ENCODE measurements around the gene ANKRD13C.
"Not testable (repeated sequence)": the region's sequence is repeated elsewhere in the genome, so short reads cannot be mapped to it uniquely, and the experiment has no call there.

ANKRD13C gene

DNA sequence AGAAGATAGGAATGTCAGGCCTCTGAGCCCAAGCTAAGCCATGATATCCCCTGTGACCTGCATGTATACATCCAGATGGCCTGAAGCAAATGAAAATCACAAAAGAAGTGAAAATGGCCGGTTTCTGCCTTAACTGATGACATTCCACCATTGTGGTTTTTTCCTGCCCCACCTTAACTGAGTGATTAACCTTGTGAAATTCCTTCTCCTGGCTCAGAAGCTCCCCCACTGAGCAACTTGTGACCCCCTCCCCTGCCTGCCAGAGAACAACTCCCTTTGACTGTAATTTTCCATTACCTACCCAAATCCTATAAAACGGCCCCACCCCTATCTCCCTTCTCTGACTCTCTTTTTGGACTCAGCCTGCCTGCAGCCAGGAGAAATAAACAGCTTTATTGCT, 19.1 kb upstream of the ANKRD13C start:
- not testable (repeated sequence) for DNase-seq; H3K4me3 Mint-ChIP-seq; ATAC-seq (replicated peaks); H3K9me3 Mint-ChIP-seq; H3K27me3 Mint-ChIP-seq; H3K4me1 Mint-ChIP-seq (ENCODE audit: low read depth in 2 of 2); H3K36me3 Mint-ChIP-seq (ENCODE audit: insufficient read depth); H3K27ac Mint-ChIP-seq

DNA sequence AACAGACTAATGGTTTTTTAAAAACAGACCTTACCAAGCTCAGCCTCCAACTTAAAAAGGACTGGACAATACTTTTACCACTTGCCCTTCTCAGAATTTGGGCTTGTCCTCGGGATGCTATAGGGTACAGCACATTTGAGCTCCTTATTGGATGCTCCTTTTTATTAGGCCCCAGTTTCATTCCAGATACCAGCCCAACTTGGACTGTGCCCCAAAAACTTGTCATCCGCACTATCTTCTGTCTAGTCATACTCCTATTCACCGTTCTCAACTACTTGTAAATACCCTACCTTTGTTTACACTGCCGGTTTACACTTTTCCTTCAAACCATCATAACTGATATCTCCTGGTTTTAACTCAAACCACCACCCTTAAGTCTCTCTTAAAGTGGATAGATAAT, 17.9 kb upstream of the ANKRD13C start:
- Mint-ChIP-seq H3K36me3 (ENCODE audit: insufficient read depth) (no peaks in the 10 kb centered on the region), H3K4me3 (no peak overlapping the region), H3K27me3 (no peaks in the 10 kb centered on the region), H3K4me1 (ENCODE audit: low read depth in 2 of 2) (no peaks in the 10 kb centered on the region), H3K27ac (no peak overlapping the region), H3K9me3 (no peaks in the 10 kb centered on the region)
- DNase-seq = no peak
- ATAC-seq (replicated peaks) = no peak

DNA sequence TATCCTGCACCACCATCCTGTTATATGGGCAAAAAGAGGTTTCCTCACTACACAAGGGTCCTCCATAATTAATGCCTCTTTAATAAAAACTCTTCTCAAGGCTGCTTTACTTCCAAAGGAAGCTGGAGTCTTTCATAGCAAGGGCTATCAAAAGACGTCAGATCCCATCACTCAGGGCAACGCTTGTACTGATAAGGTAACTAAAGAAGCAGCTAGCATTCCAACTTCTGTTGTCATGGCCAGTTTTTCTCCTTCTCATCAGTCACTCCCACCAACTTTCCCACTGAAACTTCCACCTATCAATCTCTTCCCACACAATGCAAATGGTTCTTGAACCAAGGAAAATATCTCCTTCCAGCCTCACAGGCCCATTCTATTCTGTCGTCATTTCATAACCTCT, 17.1 kb upstream of the ANKRD13C start:
- not testable (repeated sequence) for DNase-seq; H3K4me1 Mint-ChIP-seq (ENCODE audit: low read depth in 2 of 2); ATAC-seq (replicated peaks); H3K27me3 Mint-ChIP-seq; H3K36me3 Mint-ChIP-seq (ENCODE audit: insufficient read depth); H3K27ac Mint-ChIP-seq; H3K4me3 Mint-ChIP-seq; H3K9me3 Mint-ChIP-seq

DNA sequence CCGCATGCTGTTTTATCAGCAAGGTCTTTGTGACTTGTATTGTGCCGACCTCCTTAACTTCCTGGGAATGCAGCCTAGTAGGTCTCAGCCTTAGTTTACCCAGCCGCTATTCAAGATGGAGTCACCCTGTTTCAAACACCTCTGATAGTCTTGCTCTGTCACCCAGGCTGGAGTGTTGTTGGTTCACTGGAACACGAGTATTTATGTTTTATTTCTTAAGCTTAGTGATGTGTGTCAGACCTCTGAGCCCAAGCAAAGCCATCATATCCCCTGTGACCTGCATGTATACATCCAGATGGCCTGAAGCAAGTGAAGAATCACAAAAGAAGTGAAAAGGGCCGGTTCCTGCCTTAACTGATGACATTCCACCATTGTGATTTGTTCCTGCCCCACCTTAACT, 12.9 kb upstream of the ANKRD13C start:
- H3K4me1 Mint-ChIP-seq (ENCODE audit: low read depth in 2 of 2); H3K27me3 Mint-ChIP-seq; ATAC-seq (replicated peaks); H3K4me3 Mint-ChIP-seq; DNase-seq; H3K36me3 Mint-ChIP-seq (ENCODE audit: insufficient read depth); H3K9me3 Mint-ChIP-seq; H3K27ac Mint-ChIP-seq: not testable (repeated sequence)

DNA sequence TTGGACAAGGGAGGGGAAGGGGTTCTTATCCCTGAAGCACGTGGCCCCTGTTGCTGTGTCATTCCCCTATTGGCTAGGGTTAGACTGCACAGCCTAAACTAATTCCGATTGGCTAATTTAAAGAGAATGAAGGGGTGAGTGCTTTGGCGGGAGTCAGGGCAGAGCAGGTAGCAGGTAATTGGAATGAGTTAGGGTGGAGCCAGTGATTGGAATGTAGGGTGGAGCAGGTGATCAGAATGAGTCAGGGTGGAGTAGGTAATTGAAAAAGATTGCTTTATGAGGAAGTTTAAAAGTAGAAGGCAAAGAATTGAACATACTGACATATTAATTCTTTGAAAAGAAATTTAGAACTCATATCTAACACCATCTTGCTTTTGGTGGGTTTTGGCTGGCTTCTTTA, 12.5 kb upstream of the ANKRD13C start:
- not testable (repeated sequence) for DNase-seq

DNA sequence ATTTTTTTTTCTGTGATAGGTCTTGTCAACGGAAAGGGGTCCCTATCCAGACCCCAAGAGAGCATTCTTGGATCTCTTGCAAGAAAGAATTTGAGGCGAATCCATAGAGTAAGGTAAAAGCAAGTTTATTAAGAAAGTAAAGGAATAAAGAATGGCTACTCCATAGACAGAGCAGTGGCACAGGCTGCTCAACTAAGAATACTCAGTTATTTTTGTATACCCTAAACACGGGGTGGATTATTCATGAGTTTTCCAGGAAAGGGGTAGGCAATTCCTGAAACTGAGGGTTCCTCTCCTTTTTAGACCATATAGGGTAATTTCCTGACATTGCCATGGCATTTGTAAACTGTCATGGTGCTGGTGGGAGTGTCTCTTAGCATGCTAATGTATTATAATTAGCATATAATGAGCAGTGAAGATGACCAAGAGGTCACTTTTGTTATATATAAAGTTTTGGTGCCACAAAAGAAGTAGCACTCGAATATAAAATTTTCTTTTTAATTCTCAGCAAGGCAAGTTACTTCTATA, 12.0 kb upstream of the ANKRD13C start:
- H3K27ac Mint-ChIP-seq = peak overlapping the region; percentile 8 to 59
- not testable (repeated sequence) for ATAC-seq (replicated peaks); H3K4me3 Mint-ChIP-seq; H3K4me1 Mint-ChIP-seq (ENCODE audit: low read depth in 2 of 2); H3K9me3 Mint-ChIP-seq; DNase-seq; H3K27me3 Mint-ChIP-seq; H3K36me3 Mint-ChIP-seq (ENCODE audit: insufficient read depth)

More for the DNA sequence above, 12.5 kb upstream of the ANKRD13C start:
- H3K4me1 Mint-ChIP-seq (ENCODE audit: low read depth in 2 of 2); H3K4me3 Mint-ChIP-seq; H3K27me3 Mint-ChIP-seq; H3K36me3 Mint-ChIP-seq (ENCODE audit: insufficient read depth); H3K9me3 Mint-ChIP-seq; ATAC-seq (replicated peaks): not testable (repeated sequence)
- peak overlapping the region; percentile 8 to 59 for H3K27ac Mint-ChIP-seq

DNA sequence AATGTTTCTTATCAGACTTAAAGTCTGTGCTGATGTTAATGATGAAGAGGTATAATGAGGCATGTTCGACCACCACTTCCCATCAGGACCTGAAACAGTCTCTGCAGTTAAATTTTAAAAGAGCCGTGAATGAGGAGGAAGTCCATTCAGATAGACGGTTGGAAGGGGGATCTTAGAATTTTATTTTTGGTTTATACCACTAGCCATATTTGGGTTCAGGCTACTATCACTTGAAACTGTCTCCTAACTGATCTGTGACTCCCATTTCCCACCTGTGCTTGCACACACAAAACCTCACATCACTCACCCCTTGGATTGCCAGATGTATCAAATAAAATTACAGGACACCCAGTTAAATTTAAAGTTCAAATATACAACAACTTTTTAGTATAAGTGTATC, 9.9 kb upstream of the ANKRD13C start:
- DNase-seq = no peak

DNA sequence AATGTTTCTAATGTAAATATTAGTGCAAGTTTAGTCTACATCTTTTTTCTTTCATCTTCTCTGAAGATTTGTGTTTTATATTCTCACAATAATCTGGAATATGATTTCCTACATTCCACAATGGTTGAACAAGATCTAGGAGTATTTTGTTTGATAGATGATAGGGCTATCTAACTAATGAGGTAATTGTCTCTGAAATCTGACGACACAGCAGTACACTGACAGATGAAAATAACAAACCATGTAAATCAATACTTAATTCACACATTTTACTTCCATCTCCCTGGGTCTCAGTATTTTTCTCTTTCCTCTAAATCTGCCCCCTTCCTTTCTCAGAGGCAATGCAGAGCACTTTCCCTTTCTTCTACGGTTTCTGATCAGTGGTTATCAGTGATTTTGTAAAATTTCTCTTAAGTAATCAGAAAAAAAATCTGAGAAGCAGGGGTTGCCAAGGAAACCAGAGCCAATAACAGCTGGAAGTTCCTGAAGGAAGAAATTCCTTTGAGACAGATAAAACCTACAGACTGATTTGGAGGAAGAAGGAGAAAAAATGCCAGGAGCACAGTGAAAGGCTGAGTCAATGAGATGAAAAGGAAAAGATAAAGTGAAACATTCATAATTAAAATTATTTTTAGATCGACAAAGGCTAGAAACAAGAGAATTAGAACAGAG, 7.3 kb upstream of the ANKRD13C start:
- H3K9me3 Mint-ChIP-seq = no peaks in the 10 kb centered on the region
- DNase-seq (no peak), ATAC-seq (replicated peaks) (no peak)
- no peak overlapping the region for H3K27ac Mint-ChIP-seq
- H3K4me1 Mint-ChIP-seq (ENCODE audit: low read depth in 2 of 2) = peaks cover 1 to 2% of the 10 kb centered on the region in 2 donors
- H3K36me3 Mint-ChIP-seq (ENCODE audit: insufficient read depth) = peaks cover 7% of the 10 kb centered on the region
- no peak overlapping the region for H3K4me3 Mint-ChIP-seq
- H3K27me3 Mint-ChIP-seq = no peaks in the 10 kb centered on the region

More for the DNA sequence above, 9.9 kb upstream of the ANKRD13C start:
- Mint-ChIP-seq H3K9me3 (no peaks in the 10 kb centered on the region), H3K27ac (no peak overlapping the region), H3K4me1 (ENCODE audit: low read depth in 2 of 2) (peaks cover 3 to 5% of the 10 kb centered on the region in 2 donors), H3K36me3 (ENCODE audit: insufficient read depth) (peaks cover 4% of the 10 kb centered on the region), H3K4me3 (no peak overlapping the region), H3K27me3 (no peaks in the 10 kb centered on the region)
- ATAC-seq (replicated peaks) = no peak

DNA sequence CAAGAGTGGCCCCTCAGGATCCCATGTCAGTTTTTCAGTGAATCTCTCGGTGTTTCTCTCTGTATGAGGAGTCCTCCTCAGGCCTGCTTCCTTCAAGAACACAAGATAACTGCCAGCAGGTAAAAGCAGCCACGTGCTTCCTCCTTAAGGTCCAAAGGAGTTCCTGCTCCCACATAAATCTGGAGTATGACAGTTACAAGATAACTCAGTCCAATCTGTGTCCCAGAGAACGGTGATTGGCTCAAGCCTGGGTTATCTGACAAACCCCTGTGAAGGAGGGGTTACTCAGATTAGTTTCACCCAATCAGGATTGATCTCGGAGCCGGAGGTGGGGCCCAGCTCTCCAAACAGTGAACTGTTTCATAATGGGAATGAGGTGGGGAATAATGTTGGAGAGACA, 5.8 kb upstream of the ANKRD13C start:
- peaks cover 7% of the 10 kb centered on the region for H3K36me3 Mint-ChIP-seq (ENCODE audit: insufficient read depth)
- peaks cover 3 to 5% of the 10 kb centered on the region in 2 donors for H3K4me1 Mint-ChIP-seq (ENCODE audit: low read depth in 2 of 2)
- no peak overlapping the region for H3K4me3 Mint-ChIP-seq
- H3K27me3 Mint-ChIP-seq = no peaks in the 10 kb centered on the region
- H3K9me3 Mint-ChIP-seq = no peaks in the 10 kb centered on the region
- no peak for DNase-seq
- H3K27ac Mint-ChIP-seq = no peak overlapping the region
- no peak for ATAC-seq (replicated peaks)

DNA sequence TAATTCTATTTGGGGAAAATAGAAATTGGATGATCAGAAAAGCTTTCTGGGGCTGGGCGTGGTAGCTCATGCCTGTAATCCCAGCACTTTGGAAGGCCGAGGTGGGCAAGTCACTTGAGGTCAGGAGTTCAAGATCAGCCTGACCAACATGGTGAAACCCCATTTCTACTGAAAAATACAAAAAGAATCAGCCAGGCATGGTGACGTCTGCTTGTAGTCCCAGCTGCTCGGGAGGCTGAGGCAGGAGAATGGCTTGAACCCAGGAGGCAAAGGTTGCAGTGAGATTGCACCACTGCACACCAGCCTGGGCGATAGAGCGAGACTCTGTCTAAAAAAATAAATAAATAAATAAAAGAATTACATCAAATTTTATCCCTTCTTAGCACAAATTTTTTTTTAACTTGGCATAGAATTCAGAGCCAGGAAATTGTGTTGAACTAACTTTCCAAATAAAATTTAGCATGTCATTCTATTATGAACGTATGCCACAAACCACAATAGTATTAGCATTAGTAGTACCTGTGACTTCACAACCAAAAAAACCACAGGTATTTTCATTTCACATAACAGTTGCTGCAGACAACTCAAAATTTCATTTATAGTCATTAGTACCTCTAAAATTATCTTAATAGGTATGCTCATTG, 4.5 kb upstream of the ANKRD13C start:
- Mint-ChIP-seq H3K36me3 (ENCODE audit: insufficient read depth) (peaks cover 14% of the 10 kb centered on the region), H3K27ac (no peak overlapping the region), H3K27me3 (no peaks in the 10 kb centered on the region), H3K9me3 (no peaks in the 10 kb centered on the region), H3K4me3 (no peak overlapping the region), H3K4me1 (ENCODE audit: low read depth in 2 of 2) (peaks cover 10 to 11% of the 10 kb centered on the region in 2 donors)
- DNase-seq = no peak
- no peak for ATAC-seq (replicated peaks)

DNA sequence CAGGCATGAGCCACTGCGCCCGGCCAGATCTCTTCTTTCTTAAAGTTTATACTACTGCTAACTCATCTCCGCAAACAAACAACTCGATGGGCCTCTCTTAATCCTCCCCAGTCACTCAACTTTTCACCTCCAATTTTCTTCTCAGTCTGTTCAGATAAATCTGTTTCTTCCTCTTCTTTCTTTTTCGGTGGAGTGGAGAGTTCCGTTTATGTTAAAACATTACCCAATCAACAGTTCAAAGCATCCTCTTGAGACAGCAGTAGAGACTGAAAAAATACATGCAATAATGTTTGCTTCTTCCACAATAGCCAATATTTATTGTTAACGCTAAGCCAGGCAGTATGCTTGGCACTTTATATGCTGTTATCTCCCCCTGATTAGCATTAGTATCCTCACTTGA, 1.4 kb upstream of the ANKRD13C start:
- Mint-ChIP-seq H3K9me3 (no peaks in the 10 kb centered on the region), H3K36me3 (ENCODE audit: insufficient read depth) (peaks cover 24% of the 10 kb centered on the region), H3K27ac (peak overlapping the region; percentile 78 to 99), H3K27me3 (no peaks in the 10 kb centered on the region), H3K4me3 (peak overlapping the region; percentile 92 to 98), H3K4me1 (ENCODE audit: low read depth in 2 of 2) (peaks cover 21 to 27% of the 10 kb centered on the region in 2 donors)
- DNase-seq (no peak), ATAC-seq (replicated peaks) (no peak)

DNA sequence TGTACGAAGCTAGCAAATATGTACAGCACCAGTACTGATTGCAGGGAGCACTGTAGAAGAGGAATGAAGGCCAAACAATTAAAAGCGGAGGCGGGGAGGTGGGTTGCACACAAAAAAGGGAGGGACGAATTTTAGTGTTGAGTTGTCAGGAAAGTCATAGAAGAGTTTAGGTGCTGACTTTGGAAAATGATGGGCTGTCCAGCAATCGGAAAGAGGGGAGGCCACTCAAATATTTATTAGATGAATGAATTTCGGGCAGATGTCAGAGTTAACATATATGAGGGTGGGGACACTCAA, 537 bp upstream of the ANKRD13C start:
- peaks cover 24 to 35% of the 10 kb centered on the region in 2 donors for H3K4me1 Mint-ChIP-seq (ENCODE audit: low read depth in 2 of 2)
- peaks cover 24% of the 10 kb centered on the region for H3K36me3 Mint-ChIP-seq (ENCODE audit: insufficient read depth)
- H3K4me3 Mint-ChIP-seq = peak overlapping the region; percentile 92 to 98
- no peaks in the 10 kb centered on the region for H3K27me3 Mint-ChIP-seq
- H3K9me3 Mint-ChIP-seq = no peaks in the 10 kb centered on the region
- ATAC-seq (replicated peaks) (no peak), DNase-seq (no peak)
- H3K27ac Mint-ChIP-seq = peak overlapping the region; percentile 99 to 100

DNA sequence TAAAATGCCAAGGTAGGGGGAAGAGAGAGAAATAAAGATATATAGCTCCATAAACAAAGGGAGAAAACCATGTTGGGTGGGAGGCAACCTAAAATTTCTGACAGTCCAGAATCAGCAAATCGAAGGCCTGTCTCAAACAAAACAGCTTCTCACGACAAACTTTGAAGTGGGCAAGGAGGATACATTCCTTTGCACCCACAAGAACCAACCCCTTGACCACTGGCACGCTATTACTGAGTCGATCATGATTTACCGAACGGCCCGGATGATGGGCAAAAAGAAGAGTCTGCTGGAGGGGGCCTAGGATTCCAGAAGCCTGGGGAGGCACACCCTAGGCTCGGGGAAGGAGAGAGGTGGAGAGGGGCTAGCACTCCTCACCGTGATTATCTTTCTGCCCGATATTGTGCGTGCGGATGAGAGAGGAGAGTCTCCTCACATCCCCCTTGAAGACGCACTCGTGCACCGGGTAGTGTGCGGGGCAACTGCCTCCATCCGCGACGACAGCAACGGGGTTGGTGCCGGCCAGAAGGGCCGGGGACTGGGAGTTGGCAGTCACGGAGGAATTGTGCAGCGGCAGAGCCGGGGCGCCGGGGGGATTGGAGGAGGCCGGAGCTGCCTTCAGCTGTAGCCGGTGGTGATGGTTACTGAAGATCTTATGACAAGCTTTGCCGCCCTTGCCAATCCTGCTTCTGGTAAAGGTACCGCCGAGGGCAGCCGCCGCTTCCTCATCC, 756 bp downstream of the ANKRD13C start:
- no peaks in the 10 kb centered on the region for H3K27me3 Mint-ChIP-seq
- peaks cover 27 to 43% of the 10 kb centered on the region in 2 donors for H3K4me1 Mint-ChIP-seq (ENCODE audit: low read depth in 2 of 2)
- peak overlapping the region; percentile 99 to 100 for H3K27ac Mint-ChIP-seq
- ATAC-seq (replicated peaks) (no peak), DNase-seq (no peak)
- H3K4me3 Mint-ChIP-seq = peak overlapping the region; percentile 92 to 98
- H3K36me3 Mint-ChIP-seq (ENCODE audit: insufficient read depth) = peaks cover 21% of the 10 kb centered on the region
- H3K9me3 Mint-ChIP-seq = no peaks in the 10 kb centered on the region

DNA sequence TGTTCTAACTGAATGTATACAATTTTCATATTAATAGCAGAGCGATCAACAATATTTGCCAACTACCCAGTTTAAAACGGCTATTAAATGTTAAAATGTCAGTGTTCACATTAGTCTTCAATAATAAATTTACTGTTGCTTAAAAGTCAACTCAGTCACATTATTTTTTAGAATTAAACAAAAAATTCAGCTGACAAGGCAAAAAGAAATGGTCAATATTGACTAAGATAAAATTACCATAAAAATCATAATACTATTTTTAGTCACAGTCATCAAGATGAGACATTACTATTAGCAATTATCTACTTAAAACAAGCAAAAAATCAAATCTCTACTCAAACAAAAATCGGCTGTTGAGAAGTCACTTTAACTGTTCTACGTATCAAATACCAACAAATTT, 1.5 kb downstream of the ANKRD13C start:
- Mint-ChIP-seq H3K27me3 (no peaks in the 10 kb centered on the region), H3K4me3 (peak overlapping the region; percentile 92 to 98), H3K4me1 (ENCODE audit: low read depth in 2 of 2) (peaks cover 32 to 50% of the 10 kb centered on the region in 2 donors), H3K36me3 (ENCODE audit: insufficient read depth) (peaks cover 22% of the 10 kb centered on the region), H3K27ac (peak overlapping the region; percentile 99 to 100), H3K9me3 (no peaks in the 10 kb centered on the region)
- no peak for ATAC-seq (replicated peaks)
- no peak for DNase-seq

All from effector memory CD8-positive, alpha-beta T cell (primary cell).